ENCODE measurements around the gene OR4N5. TPM values are rescaled to one million over a fixed set of nuclear protein-coding genes. Genes with fewer than 3 reads are reported as not detected.

Gene OR4N5
- total and polyA plus RNA-seq, 2 experiments from 2014 or later: not detected

DNA sequence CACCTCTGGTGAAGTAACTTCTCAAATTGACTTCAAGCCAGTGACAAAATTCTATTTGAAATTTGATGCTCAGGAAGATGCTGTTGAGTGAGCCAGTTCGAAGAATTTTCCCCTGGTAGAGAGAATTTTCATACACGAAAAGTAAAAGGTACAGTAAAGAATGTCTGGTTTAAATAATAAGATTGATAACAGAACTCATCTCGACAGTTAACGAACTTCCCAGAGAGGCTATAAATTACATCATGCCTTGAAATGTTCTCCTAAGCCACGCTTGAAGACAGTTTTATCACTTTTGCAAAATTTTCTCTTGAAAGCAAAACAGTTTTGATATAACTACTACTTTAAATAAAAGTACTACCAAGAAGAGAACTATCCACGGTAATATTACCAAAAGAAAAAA is 37.7 kb downstream of the OR4N5 start:
- no peaks in the 10 kb centered on the region for H4K20me1 ChIP-seq (ENCODE audit: insufficient read depth)
- in situ Hi-C loops (cut with MboI): no loop called here
- H3K27me3 ChIP-seq (replicated peaks; ENCODE audit: insufficient read depth): no peaks in the 10 kb centered on the region
- H3K9me2 ChIP-seq (ENCODE audit: insufficient read depth): no peaks in the 10 kb centered on the region
- H3K27ac ChIP-seq: no peak overlapping the region
- H3K9ac ChIP-seq: no peak overlapping the region
- TF ChIP-seq EZH2phosphoT487 (IDR thresholded peaks at IDR 0.05; ENCODE audit: insufficient read depth, low read depth) (no peak), EZH2 (IDR thresholded peaks at IDR 0.05; ENCODE audit: insufficient read depth, poor library complexity, severe bottlenecking) (no peak)
- no peaks in the 10 kb centered on the region for H3K4me1 ChIP-seq (ENCODE audit: insufficient read depth)
- 13 to 21% methylated on average over 6 of the region's 6 CpGs for WGBS, 2 experiments (ENCODE audit: low coverage in 1 of 2, low lambda C conversion rate in 2 of 2, missing lambda C conversion rate in 2 of 2)
- no peak for DNase-seq
- no peaks in the 10 kb centered on the region for H3K36me3 ChIP-seq (ENCODE audit: low read depth)
- H2AFZ ChIP-seq: no peak overlapping the region
- no peaks in the 10 kb centered on the region for H3K79me2 ChIP-seq (ENCODE audit: insufficient read depth)
- H3K9me3 ChIP-seq (ENCODE audit: low read depth): no peaks in the 10 kb centered on the region
- H3F3A ChIP-seq (ENCODE audit: insufficient read depth): no peaks in the 10 kb centered on the region
- no peak overlapping the region for H3K4me2 ChIP-seq (ENCODE audit: unreplicated experiment)
- H3K4me3 ChIP-seq: no peak overlapping the region

DNA sequence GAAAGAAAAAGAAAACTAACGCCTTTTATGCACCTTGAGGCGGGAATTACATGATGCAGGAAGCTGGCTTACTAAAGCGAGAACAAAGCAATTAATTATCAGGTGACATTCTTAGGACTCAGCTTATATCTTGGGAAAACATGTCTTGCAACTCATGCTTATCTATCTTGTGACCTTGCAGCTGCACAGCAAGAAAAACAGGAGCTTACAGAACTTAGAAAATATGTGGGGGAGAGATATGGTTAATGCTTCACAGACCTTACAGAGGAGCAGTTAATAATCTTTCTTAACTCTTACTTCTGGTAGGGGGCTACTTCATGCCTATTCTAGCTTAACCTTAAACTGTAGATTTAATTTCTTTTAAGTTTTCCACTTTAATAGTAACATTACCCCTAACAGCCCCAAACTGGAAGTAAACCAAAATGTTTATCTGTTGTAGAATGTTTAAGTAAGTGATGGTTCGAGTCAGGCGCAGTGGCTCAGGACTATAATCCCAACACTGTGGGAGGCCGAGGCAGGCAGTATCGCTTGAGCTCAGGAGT is 38.9 kb downstream of the OR4N5 start:
- Histone ChIP-seq H2AFZ (no peak overlapping the region), H3K9me2 (ENCODE audit: insufficient read depth) (no peaks in the 10 kb centered on the region), H3K27ac (no peak overlapping the region), H3K79me2 (ENCODE audit: insufficient read depth) (no peaks in the 10 kb centered on the region), H4K20me1 (ENCODE audit: insufficient read depth) (no peaks in the 10 kb centered on the region), H3K4me2 (ENCODE audit: unreplicated experiment) (no peak overlapping the region), H3K4me1 (ENCODE audit: insufficient read depth) (no peaks in the 10 kb centered on the region), H3F3A (ENCODE audit: insufficient read depth) (no peaks in the 10 kb centered on the region), H3K9ac (no peak overlapping the region), H3K4me3 (no peak overlapping the region), H3K27me3 (replicated peaks; ENCODE audit: insufficient read depth) (no peaks in the 10 kb centered on the region), H3K36me3 (ENCODE audit: low read depth) (no peaks in the 10 kb centered on the region), H3K9me3 (ENCODE audit: low read depth) (no peaks in the 10 kb centered on the region)
- no peak for DNase-seq
- WGBS, 2 experiments (ENCODE audit: low coverage in 1 of 2, low lambda C conversion rate in 2 of 2, missing lambda C conversion rate in 2 of 2): 46 to 47% methylated on average over 7 of the region's 7 CpGs
- TF ChIP-seq EZH2phosphoT487 (IDR thresholded peaks at IDR 0.05; ENCODE audit: insufficient read depth, low read depth): no peak
- TF ChIP-seq EZH2 (IDR thresholded peaks at IDR 0.05; ENCODE audit: insufficient read depth, poor library complexity, severe bottlenecking): no peak
- in situ Hi-C loops (cut with MboI): no loop called here

DNA sequence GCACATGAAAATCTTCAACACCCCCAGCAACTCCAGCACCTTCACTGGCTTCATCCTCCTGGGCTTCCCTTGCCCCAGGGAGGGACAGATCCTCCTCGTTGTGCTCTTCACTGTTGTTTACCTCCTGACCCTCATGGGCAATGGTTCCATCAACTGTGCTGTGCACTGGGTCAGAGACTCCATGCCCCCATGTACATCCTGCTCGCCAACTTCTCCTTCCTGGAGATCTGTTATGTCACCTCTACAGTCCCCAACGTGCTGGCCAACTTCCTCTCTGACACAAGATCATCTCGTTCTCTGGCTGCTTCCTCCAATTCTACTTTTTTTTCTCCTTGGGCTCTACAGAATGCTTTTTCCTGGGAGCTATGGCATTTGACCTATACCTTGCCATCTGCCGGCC is 40.6 kb downstream of the OR4N5 start:
- Histone ChIP-seq H3K9me3 (ENCODE audit: low read depth) (no peaks in the 10 kb centered on the region), H3K4me3 (no peak overlapping the region), H3K27ac (no peak overlapping the region), H3K27me3 (replicated peaks; ENCODE audit: insufficient read depth) (no peaks in the 10 kb centered on the region), H3K4me1 (ENCODE audit: insufficient read depth) (no peaks in the 10 kb centered on the region), H3K36me3 (ENCODE audit: low read depth) (no peaks in the 10 kb centered on the region), H3K9me2 (ENCODE audit: insufficient read depth) (no peaks in the 10 kb centered on the region), H3K79me2 (ENCODE audit: insufficient read depth) (no peaks in the 10 kb centered on the region), H3K9ac (no peak overlapping the region), H2AFZ (no peak overlapping the region), H3K4me2 (ENCODE audit: unreplicated experiment) (no peak overlapping the region), H3F3A (ENCODE audit: insufficient read depth) (no peaks in the 10 kb centered on the region), H4K20me1 (ENCODE audit: insufficient read depth) (no peaks in the 10 kb centered on the region)
- DNase-seq: no peak
- no peak for TF ChIP-seq EZH2 (IDR thresholded peaks at IDR 0.05; ENCODE audit: insufficient read depth, poor library complexity, severe bottlenecking)
- no peak for TF ChIP-seq EZH2phosphoT487 (IDR thresholded peaks at IDR 0.05; ENCODE audit: insufficient read depth, low read depth)
- WGBS, 2 experiments (ENCODE audit: low coverage in 1 of 2, low lambda C conversion rate in 2 of 2, missing lambda C conversion rate in 2 of 2): 19 to 24% methylated on average over 5 of the region's 5 CpGs
- in situ Hi-C loops (cut with MboI): no loop called here

DNA sequence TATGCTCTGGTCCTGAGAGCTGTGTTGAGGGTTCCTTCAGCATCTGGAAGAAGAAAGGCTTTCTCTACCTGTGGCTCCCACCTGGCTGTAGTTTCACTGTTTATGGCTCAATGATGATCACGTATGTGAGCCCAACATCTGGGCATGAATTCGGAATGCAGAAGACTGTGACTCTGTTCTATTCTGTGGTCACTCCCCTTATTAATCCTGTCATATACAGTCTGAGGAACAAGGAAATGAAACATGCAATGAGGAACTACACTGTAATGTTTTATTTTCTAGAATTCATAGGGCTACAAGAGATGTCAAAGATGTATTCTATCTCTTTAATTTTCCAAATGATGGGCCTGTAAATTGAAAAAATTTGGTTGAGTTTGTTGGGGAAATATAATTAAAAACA is 41.3 kb downstream of the OR4N5 start:
- no peaks in the 10 kb centered on the region for H3K9me3 ChIP-seq (ENCODE audit: low read depth)
- no peak overlapping the region for H3K9ac ChIP-seq
- no peaks in the 10 kb centered on the region for H3K9me2 ChIP-seq (ENCODE audit: insufficient read depth)
- no peaks in the 10 kb centered on the region for H4K20me1 ChIP-seq (ENCODE audit: insufficient read depth)
- H3K4me1 ChIP-seq (ENCODE audit: insufficient read depth): no peaks in the 10 kb centered on the region
- TF ChIP-seq EZH2phosphoT487 (IDR thresholded peaks at IDR 0.05; ENCODE audit: insufficient read depth, low read depth) (no peak), EZH2 (IDR thresholded peaks at IDR 0.05; ENCODE audit: insufficient read depth, poor library complexity, severe bottlenecking) (no peak)
- in situ Hi-C loops (cut with MboI): no loop called here
- H3K36me3 ChIP-seq (ENCODE audit: low read depth): no peaks in the 10 kb centered on the region
- H3K4me2 ChIP-seq (ENCODE audit: unreplicated experiment): no peak overlapping the region
- H3K27me3 ChIP-seq (replicated peaks; ENCODE audit: insufficient read depth): no peaks in the 10 kb centered on the region
- no peak overlapping the region for H3K27ac ChIP-seq
- H3F3A ChIP-seq (ENCODE audit: insufficient read depth): no peaks in the 10 kb centered on the region
- H3K79me2 ChIP-seq (ENCODE audit: insufficient read depth): no peaks in the 10 kb centered on the region
- no peak for DNase-seq
- 16 to 18% methylated on average over 2 of the region's 2 CpGs for WGBS, 2 experiments (ENCODE audit: low coverage in 1 of 2, low lambda C conversion rate in 2 of 2, missing lambda C conversion rate in 2 of 2)
- H2AFZ ChIP-seq: no peak overlapping the region
- no peak overlapping the region for H3K4me3 ChIP-seq

DNA sequence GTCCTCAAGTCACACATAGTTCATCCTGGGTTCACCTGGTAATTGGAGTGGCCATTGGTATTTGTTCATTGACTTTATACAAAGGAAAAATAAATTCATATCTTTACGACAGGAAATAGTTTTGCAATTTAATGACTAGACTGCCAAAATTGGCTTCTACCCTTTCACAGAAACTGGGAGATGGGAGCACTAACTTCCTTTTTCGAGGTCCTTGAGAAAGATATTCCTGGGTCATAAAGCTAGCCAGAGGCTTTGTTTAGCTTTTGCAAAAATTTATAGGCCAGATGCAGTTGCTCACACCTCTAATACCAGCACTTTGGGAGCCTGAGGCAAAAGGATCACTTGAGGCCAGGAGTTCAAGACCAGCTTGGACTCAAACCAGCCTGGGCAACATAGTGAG is 41.9 kb downstream of the OR4N5 start:
- WGBS, 2 experiments (ENCODE audit: low coverage in 1 of 2, low lambda C conversion rate in 2 of 2, missing lambda C conversion rate in 2 of 2): 7 to 15% methylated on average over 2 of the region's 2 CpGs
- Histone ChIP-seq H3K27ac (no peak overlapping the region), H3K4me1 (ENCODE audit: insufficient read depth) (no peaks in the 10 kb centered on the region), H4K20me1 (ENCODE audit: insufficient read depth) (no peaks in the 10 kb centered on the region), H3F3A (ENCODE audit: insufficient read depth) (no peaks in the 10 kb centered on the region), H3K79me2 (ENCODE audit: insufficient read depth) (no peaks in the 10 kb centered on the region), H3K9me2 (ENCODE audit: insufficient read depth) (no peaks in the 10 kb centered on the region), H3K36me3 (ENCODE audit: low read depth) (no peaks in the 10 kb centered on the region), H3K9ac (no peak overlapping the region), H3K27me3 (replicated peaks; ENCODE audit: insufficient read depth) (no peaks in the 10 kb centered on the region), H3K4me3 (no peak overlapping the region), H3K4me2 (ENCODE audit: unreplicated experiment) (no peak overlapping the region), H3K9me3 (ENCODE audit: low read depth) (no peaks in the 10 kb centered on the region), H2AFZ (no peak overlapping the region)
- no peak for TF ChIP-seq EZH2 (IDR thresholded peaks at IDR 0.05; ENCODE audit: insufficient read depth, poor library complexity, severe bottlenecking)
- no peak for TF ChIP-seq EZH2phosphoT487 (IDR thresholded peaks at IDR 0.05; ENCODE audit: insufficient read depth, low read depth)
- no peak for DNase-seq
- in situ Hi-C loops (cut with MboI): no loop called here

All from GM23248 (cell line).